Epidermal melanocyte (primary cell): ENCODE data around the gene OSBPL5.

ENCODE experiments used
- DNase-seq: peaks from one replicate; pipeline ENCODE4 v3.0.0; 2011; ENCODE audit warnings: low spot score; ENCODE audit not compliant: insufficient read length

OSBPL5 gene

GRCh38 chr11:3163241-3163981, 1.7 kb downstream of the OSBPL5 start:
- DNase-seq, result no peak

GRCh38 chr11:3162410-3163240, 2.5 kb downstream of the OSBPL5 start:
- no peak for DNase-seq

DNA sequence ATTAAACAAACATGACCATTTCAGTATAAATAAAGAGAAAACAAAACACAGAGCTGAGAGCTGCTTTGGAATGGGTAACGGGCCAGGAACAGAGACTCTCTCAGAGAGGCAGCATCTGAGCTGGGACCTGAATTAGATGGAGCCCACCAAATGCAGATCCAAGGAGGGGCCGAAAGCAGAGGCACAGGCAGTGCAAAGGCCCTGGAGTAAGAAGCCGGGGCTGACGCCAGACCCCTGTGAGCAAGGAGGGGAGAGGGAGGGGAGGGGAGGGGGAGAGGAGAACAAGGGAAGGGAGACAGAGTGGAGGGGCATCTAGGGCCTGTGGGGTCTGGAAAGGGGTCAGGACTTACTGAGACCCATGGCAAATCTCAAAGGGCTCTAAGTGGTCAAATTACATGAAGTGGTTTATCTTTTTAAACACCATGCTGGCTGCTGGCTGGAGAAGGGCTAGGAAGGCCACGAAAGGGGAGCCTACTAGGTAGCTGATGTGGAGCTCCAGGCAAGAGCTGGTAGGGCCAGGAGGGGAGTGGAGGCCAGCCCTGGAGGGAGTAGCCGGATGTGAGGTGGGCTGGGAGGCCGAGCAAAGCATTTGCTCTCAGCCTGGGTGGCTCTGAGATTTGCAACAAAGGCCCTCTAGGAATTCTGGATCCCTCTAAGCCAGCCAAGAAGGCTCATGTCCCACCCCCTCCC, 3.2 kb downstream of the OSBPL5 start:
- no peak for DNase-seq

DNA sequence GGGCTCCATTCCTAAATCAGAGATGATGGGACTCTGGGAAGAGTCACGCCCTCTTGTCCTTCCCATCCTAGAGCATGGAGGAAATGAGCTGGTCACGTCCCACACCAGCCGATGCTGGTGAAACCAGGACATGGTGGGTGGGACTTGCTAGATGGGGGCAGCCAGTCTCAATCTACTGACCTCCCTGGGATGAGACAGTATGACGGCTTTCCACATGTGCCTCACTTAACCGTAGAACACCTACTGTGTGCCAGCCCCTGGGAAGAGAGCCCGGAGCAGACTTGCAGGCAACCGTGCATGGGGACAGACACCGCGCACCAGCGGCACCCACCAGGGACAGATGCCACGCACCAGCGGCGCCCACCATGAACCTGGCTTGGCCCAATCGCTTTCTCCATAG, 3.8 kb downstream of the OSBPL5 start:
- DNase-seq, result no peak

DNA sequence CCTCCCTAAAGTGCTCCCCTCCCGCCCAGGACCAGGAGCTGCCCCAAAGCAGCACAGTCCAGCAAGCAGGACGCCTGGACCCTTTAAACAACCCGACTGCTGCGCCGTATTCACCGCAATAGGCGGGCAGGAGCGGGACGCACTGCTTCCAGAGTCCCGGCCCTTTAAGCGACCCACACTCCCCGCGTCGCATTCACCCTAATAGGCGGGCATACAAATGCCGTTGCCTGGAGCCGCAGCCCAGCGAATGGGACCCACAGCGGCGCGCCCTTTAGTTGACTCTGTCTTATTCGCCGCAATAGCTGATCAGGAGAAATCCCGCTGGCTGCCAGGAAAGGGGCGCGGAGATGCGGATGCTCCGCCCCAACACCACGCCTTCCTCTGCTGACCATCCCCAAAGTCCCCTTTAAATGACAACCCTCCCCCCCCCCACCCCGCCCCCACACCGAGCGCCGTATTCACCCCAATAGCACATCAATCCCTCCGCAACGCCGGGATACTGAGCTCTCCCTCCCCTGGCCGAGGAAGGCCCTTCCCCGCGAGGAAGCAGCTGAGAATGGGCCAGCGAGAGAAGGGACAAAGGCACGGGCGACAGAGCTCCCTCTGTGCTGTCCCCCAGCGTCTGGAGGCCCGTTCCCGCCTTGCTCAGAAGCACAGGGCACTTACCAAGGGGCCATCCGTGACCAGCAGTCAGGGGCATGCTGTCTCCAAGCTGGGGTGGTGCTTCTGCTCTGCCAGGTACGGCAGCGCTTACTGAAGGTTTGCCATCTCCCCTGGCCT, 4.7 kb downstream of the OSBPL5 start:
- peak; percentile 57 for DNase-seq

GRCh38 chr11:3159296-3160190, 5.6 kb downstream of the OSBPL5 start:
- no peak for DNase-seq

- DNase-seq, result no peak
Measured at GRCh38 chr11:3158821-3159220, 6.3 kb downstream of the OSBPL5 start.

DNA sequence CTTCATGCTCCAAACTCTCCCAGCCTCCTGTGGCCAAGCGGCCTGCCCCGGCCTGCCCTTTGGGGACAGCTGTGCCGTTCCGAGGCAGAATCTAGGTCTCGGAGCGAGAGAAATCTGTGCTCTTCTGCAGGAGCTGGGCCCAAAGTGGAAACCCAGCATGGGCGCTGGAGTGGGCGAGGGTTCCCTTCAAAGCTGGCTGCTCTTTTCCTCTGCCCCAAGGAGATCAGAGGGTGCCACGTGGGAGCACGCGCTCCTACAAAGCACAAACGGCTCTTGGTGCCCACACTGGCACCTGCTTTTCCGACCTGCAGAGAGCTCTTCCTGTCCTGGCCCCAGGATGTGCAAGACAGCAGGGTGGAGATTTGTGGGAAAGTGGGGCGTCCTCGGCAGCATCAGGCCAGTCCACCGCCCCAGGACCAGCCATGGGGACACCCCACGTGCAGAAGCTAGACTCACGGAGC, 6.9 kb downstream of the OSBPL5 start:
- DNase-seq, result no peak

- DNase-seq, result no peak
Measured at GRCh38 chr11:3157381-3158130, 7.6 kb downstream of the OSBPL5 start.

DNA sequence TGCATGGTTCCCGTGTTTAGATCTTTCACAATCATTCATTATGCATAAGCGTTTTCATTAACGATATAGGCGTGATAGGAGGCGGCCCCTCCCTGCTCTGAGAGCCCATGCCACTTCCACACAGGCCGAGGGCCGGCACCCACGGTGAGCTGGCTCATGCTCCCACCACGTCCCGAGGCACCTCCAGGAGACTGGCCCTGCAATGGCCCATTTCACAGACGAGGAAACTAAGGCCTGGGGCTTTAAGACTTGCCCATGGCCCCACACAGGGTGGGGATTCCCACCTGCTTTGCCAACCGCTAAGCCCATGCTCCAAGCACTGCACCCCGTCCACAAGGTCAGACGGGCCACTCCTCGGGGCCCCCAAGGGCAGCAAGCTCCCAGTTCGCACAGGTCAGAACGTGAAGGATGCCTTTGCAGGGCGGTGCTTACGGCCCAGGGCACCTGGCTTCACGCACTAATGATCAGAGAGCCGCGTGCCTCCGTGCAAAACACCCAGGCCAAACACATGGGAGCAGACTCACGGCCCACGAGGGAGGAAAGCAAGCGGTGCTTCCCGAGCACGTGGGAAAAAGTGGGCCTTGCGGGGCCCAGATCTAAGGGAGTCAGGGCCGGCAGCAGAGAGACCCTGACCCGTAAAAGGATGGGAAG, 8.3 kb downstream of the OSBPL5 start:
- DNase-seq, result no peak

- no peak for DNase-seq
Measured at GRCh38 chr11:3156282-3156660, 8.8 kb downstream of the OSBPL5 start.

DNA sequence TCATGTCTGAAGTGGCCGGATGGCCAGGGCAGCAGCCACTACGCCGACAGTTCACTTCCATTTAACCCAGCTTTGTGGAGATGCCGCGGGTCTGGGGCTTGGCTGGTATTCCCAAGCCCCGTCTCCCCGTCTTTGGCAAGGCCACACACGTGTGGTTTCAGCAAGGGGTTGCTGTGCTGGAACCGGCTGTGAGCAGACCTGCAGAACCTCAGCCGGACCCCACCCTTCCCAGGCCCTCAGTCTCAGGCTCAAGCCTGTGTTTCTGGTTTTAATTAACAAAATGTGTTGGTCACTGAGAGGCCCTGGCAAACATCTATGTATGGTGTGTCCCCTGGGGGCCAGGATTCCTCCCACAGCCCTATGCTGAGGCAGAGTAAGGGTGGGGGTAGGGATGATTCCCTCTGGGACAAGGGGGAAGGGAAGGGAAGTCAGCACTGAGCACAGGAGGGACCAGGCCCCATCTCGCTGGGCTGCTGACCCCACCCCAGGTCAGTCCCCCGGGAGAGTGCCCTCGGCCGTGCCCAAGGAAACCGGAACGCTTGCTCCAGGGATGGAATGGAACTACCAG, 9.3 kb downstream of the OSBPL5 start:
- no peak for DNase-seq

DNA sequence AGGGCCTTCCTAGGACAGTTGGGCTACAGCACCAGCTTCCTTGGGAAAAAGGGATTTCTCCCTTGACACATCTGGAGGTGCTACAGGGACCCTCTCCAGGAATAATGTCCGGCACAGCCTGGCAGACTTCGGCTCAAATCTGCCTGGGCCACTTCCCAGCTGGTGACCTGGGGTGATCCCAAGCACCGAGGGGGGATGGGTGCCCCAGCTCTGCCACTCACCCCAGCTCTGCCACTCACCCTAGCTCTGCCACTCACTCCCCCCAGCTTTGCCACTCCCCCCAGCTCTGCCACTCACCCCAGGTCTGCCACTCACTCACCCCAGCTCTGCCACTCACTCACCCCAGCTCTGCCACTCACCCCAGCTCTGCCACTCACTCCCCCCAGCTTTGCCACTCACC, 9.9 kb downstream of the OSBPL5 start:
- no peak for DNase-seq

GRCh38 chr11:3154001-3154599, 11.0 kb downstream of the OSBPL5 start:
- DNase-seq, result no peak

DNA sequence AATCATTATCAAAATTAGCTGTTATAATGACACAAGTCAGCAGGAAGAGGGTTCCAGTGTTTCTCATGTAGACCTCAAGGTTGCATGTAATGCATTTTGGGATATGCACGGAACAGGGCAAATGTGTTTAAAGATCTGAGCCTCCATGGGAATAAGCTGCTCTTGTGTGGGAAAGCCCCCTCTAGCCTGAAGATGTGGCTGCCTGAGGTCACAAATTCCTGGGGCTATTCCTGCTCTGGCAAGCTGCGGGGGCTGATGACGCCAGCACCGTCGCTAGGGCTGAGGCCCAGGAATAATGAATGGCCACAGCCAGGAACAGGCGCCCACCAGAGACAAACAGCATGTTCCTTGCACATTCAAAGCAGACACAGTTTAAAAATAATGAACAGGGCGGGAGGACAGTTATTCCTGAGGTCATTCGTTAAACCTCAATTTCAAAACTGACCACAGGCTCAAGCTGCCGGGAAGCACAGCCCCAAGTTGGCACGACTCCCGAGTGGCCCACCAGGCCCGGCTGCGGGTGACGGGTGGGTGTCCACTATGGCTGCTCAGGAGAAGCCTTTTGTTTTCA, 11.7 kb downstream of the OSBPL5 start:
- peak; percentile 69 for DNase-seq

DNA sequence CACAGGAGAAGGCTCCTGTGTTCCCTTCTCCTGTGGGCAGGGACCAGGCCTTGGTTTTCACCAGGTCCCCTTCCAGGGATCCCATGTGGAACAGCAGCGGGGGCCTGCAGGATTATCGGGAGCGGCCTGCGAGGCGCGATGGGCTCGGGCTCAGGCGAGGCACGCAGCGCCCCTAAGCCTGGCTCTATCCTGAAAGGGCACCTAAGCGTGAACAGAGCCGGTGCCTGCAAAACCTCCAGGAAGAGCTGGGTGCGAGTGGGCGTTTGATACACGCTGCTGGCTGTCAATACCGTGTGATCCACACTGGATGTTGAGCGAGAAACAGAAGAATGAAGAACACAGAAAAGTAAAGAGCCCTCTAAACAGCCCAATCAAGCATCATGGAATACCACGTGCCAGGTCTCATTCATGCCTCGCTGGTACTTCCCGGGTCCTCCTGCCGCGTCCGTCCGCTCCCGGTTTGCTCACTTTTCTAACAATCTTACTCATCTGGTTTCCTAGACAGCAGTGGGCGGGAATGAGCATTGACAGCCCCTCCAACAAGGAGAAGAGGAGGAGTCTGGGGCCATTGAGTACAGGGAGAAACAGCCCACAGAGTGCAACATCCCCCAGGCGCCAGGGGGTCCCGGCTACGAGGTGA, 12.5 kb downstream of the OSBPL5 start:
- DNase-seq, result no peak

GRCh38 chr11:3150726-3151125, 14.4 kb downstream of the OSBPL5 start:
- no peak for DNase-seq

DNA sequence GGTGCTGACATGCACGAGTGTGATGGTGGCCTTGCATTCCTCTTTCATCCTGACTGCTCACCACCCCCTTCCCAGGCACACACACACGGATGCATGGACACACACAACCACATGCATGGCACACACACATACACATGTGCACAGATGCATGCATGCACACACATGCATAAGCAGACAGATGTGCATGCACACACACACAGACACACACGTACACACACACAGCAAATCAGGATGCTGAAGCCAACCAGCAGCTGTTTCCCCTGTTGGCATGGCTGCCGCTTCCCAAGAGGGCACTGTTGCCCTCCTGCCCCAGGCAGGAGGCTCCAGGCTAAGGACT, 15.3 kb downstream of the OSBPL5 start:
- no peak for DNase-seq
